Bronchial epithelial cell (primary cell): Measurements from ENCODE around the gene LACRT. TPM values are rescaled to one million over a fixed set of nuclear protein-coding genes. Genes with fewer than 3 reads are reported as not detected.

Source experiments
- DNase-seq: peaks from one replicate; pipeline ENCODE4 v3.0.0-alpha.2; 2010; ENCODE audit warnings: low read depth
- FAIRE-seq: peaks from 2 replicates; lab custom pipeline; 2011; peaks lifted over from hg19 to GRCh38; lab: Jason Lieb, UNC
- H3K27me3 ChIP-seq: 2 replicates; pipeline ENCODE4 v1.5.1; 2011; ENCODE audit warnings: low read length; ENCODE audit not compliant: control insufficient read depth, insufficient read depth
- H3K36me3 ChIP-seq: 2 replicates; pipeline ENCODE4 v1.5.1; 2011; ENCODE audit warnings: low read length; ENCODE audit not compliant: control insufficient read depth, insufficient read depth
- H3K4me3 ChIP-seq: 2 replicates; pipeline ENCODE4 v1.5.1; 2011; ENCODE audit warnings: mild to moderate bottlenecking, low read depth, low read length, control low read depth
- total RNA-seq: library from RNA; depleted of rRNA; stranded (reverse); fragments of >200 nt; gene quantifications from 2 replicates; pipeline ENCODE4 v1.2.1, GENCODE V29; 2014
- TF ChIP-seq, protein P1 (sequence below): IDR thresholded peaks from 2 replicates; pipeline ENCODE4 v1.5.1; 2011; ENCODE audit warnings: mild to moderate bottlenecking, moderate library complexity, low read length, control low read depth, inconsistent platforms; ENCODE audit not compliant: insufficient read depth, severe bottlenecking

LACRT gene
- total RNA-seq, 1 donor from 2014 or later: not detected

DNA sequence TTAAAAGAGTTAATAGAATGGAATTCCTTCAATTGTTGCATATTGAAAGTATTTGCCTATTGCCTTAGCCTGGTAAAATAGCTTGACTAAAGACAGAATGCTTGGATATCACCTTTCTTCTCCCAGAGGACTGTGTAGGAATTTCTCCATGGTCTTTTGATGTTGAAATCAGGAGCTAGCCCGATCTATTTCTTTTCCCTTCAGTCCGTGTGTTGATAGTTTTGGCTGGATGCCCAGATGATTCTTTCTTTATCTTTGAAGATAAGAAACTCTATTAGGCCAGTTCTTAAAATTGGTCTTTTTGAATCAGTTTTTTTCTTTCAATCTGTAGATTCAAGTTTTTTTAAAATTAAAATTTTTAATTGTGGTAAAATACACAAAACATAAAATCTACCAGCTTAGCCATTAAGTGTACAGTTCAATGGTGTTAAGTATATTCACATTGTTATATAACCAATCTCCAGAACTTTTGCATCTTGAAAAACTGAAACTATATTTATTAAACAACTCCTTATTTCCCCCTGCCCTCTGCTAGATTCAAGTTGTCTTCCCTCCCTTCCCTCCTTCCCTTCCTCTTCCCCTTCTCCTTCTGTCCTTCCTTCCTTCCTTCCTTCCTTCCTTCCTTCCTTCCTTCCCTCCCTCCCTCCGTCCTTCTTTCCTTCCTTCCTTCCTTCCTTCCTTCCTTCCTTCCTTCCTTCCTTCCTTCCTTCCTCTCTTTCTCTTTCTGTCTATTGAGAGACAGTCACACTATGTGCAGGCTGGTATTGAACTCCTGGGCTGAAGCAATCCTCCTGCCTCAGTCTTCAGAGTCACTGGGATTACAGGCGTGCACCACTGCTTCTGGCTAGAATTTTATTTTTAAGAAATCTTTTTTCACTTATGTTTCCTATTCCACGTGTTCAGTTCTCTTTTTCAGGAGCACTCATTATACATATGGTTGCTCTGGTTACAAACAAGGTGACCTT lies 10.1 kb downstream of the LACRT start:
- DNase-seq (no peak), FAIRE-seq (no peak)
- no peaks in the 10 kb centered on the region for H3K36me3 ChIP-seq
- TF ChIP-seq, protein P1, sequence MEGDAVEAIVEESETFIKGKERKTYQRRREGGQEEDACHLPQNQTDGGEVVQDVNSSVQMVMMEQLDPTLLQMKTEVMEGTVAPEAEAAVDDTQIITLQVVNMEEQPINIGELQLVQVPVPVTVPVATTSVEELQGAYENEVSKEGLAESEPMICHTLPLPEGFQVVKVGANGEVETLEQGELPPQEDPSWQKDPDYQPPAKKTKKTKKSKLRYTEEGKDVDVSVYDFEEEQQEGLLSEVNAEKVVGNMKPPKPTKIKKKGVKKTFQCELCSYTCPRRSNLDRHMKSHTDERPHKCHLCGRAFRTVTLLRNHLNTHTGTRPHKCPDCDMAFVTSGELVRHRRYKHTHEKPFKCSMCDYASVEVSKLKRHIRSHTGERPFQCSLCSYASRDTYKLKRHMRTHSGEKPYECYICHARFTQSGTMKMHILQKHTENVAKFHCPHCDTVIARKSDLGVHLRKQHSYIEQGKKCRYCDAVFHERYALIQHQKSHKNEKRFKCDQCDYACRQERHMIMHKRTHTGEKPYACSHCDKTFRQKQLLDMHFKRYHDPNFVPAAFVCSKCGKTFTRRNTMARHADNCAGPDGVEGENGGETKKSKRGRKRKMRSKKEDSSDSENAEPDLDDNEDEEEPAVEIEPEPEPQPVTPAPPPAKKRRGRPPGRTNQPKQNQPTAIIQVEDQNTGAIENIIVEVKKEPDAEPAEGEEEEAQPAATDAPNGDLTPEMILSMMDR: no peak
- no peak overlapping the region for H3K4me3 ChIP-seq
- H3K27me3 ChIP-seq: no peaks in the 10 kb centered on the region

DNA sequence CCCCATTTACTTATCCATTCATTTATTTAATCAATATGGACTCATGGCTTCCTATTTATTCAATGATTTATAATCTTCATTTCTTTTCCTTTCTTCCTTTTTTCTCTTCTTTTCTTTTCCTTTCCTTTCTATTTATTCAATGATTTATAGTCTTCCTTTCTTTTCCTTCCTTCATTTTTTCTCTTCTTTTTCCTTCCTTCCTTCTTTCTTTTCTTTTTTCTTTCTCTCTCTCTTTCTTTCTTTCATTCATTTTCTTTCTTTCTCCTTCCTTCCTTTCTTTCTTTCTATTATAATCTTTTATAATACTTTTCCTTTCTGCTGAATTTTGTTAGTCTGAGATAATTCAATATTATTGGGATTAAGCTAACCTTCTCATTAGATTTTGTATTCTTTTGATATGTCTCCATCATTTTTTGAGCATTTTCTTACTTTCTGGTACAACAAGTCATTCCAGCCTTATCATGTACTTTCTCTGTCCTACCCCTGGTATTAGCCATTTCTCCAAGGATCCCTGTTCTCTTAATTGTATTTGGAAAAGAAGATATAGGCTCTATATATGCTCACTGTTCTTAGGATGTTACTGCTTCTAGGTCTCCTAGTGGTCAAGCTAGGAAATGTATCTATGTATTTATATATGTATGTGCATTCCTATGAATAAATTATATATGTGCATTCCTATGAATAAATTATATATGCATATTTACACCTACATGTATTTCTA lies 12.1 kb downstream of the LACRT start:
- TF ChIP-seq, protein P1: no peak
- Histone ChIP-seq H3K36me3 (no peaks in the 10 kb centered on the region), H3K27me3 (no peaks in the 10 kb centered on the region), H3K4me3 (no peak overlapping the region)
- FAIRE-seq: no peak
- DNase-seq: peak; percentile 42

DNA sequence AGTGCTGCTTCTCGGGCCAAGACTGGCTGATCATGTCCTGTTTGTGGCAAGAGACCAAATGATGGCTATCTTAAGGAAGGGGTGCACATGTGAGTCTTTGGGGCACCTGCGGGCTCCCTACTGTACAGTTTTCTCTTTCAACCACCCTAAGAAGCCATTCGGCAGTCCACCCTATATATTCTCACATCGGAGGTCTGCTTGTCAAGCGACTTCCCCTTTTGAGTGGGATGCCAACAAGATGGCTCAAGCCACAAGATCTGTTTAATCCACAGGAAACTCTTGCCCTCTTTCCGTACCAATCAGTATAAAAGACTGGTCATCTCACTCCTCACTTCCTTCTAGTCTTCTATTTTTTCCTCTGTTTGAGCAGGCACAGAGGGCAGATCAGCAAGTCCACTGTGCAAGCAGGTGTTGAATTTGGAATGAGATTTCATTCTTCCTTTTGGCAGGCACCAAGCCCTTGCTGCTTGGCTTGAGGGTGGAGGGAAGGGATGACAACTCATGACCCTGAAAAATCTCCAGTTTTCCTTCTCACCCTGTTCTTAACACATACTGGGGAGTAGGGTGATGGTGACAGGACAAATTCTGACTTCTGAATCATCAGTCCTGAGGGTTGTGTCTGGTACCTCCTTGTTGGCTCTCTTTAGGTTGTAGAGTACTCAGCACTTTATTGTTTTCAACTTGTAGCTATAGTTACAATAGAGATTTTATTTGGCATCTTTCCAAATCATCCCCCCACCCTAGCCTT lies 17.6 kb downstream of the LACRT start:
- TF ChIP-seq, protein P1: no peak
- FAIRE-seq (peak; percentile 47), DNase-seq (no peak)
- no peaks in the 10 kb centered on the region for H3K27me3 ChIP-seq
- no peak overlapping the region for H3K4me3 ChIP-seq
- H3K36me3 ChIP-seq: no peaks in the 10 kb centered on the region

DNA sequence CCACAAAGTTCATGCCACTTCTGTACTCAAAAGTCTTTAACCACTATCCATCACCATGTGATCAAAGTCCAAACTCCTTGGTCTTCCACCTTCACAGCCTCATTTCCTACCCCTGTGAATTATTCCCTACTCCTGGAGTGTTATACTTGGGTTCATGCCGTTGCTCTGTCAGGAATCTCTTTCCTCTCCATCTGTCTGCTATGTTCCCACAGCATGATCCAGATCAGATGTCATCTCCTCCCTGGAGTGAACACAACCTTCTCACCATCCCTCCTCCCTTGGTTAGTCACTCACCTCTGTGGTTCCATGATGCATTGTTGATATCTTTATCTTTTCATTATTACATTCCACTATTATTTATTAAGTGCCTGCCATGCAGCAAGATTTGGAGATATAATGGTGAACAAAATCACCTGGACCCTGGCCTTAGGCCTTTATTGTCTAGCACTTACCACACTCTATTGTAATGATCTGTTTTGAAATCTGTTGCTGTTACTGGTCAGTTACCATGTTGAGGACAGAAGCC lies 22.4 kb downstream of the LACRT start:
- Histone ChIP-seq H3K4me3 (no peak overlapping the region), H3K27me3 (no peaks in the 10 kb centered on the region), H3K36me3 (no peaks in the 10 kb centered on the region)
- TF ChIP-seq, protein P1: no peak
- FAIRE-seq: no peak
- DNase-seq: no peak

DNA sequence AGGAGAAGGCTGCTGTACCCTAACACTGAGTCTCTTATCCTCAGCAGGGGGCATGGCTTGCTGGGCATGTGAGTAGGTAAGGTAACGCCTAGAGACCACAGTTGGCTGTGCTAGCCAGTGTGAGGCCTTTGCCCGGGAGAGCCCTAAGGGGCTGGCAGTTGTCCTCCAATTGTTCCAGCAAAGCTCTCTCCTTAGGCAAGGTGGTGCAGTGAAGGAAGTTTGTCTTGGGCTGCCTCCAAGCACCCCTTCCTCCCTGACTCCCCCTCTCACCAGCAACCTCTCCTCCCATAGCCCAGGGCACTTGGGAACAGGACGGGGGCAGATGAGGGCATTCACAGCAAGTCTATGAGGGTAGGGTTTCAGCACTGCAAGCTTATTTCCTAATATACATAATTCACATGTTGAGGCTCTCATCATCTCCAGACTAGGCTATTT lies 23.0 kb downstream of the LACRT start:
- Histone ChIP-seq H3K27me3 (no peaks in the 10 kb centered on the region), H3K4me3 (no peak overlapping the region), H3K36me3 (no peaks in the 10 kb centered on the region)
- DNase-seq (no peak), FAIRE-seq (no peak)
- TF ChIP-seq, protein P1: no peak
